NCI-H345 (cell line): Measurements from ENCODE around the gene WDHD1.
"Not testable (repeated sequence)": the region's sequence is repeated elsewhere in the genome, so short reads cannot be mapped to it uniquely, and the experiment has no call there.

ENCODE experiments used
- DNase-seq: peaks from one replicate; lab custom pipeline; 2025; lab: John Stamatoyannopoulos, UW

WDHD1 gene

GRCh38 chr14:54902521-54903420, 124.1 kb downstream of the WDHD1 start, which contains the start of gene GCH1:
GCH1 (minus strand) TSS chr14:54902826; CDS start chr14:54902663, 163 bp downstream.
- DNase-seq: peak; percentile 91

- DNase-seq: peak; percentile 71
Measured at GRCh38 chr14:54902143-54902520, 124.8 kb downstream of the WDHD1 start.

DNA sequence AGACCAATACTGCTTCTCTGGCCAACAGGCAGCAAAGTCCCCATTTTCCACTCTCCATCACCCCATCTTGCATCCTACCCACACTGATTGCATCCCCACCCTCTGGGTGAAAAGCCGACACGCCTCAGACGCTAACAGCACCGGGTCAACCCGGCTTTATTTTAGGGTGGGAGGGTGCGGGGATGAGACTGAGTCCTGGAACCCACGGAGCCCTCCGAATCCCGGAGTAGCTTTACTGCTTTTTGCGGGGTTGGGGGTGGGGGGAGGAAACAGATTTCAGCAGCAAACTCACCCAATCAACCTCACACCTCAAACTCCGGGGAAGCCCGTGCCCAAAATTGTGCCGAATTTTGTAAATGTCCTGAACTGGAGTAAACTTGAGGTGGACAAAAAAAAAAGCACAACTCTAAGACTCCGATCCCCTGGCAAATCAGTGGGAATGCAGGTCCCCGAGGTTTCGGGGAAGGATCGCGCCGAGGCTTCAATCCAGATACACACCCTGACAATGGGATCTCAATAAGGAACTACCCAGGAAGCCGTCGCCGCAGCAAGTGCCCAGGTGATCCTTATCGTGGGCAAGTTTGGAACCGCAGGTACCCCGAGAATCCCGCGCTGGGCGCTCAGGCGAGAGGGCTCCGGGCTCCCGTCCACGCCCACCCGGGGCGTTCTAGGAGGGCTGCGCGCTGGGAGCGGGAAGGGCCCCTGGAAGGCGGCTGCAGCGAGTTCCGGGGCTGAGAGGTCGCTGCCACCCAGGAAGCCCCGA, 125.3 kb downstream of the WDHD1 start:
- DNase-seq: no peak

DNA sequence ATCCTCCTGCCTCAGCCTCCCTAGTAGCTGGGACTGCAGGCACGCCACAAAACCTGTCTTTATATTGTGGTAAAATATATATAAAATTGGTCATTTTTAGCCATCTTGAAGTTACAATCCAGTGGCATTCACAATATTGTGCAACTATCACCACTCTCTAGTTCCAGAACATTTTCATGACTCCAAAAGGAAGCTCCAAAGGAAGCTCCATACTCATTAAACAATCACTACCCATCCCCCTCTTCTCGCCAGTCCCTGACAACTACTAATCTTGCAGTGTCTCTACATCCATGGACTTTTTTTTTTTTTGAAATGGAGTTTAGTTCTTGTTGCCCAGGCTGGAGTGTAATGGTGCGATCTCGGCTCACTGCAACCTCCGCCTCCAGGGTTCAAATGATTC, 127.3 kb downstream of the WDHD1 start:
- no peak for DNase-seq

DNA sequence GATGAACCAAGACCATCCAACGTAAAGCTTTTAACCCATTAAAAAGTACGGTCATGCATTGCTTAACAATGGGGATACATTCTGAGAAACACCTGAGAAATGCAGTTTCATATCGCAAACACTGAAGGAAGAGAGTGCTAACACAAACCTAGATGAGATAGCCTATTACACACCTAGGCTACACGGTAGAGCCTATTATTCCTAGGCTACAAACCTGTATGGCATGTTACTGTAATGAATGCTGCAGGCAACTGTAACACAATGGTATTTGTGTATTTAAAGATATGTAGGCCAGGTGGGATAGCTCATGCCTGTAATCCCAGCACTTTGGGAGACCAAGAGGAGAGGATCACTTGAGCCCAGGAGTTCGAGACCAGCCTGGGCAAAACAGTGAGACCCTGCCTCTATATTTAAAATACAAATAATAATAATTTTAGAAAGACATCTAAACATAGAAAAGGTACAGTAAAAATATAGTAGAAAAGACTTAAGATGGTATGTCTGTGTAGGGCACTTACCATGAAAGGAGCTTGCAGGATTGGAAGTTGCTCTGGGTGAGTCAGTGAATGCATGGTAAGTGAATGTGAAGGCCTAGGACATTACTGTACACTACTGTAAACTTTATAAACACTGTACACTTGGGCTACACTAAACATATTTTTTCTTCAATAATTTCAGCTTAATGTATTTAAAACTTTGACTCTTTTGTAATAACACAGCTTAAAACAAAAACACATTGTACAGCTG, 128.9 kb downstream of the WDHD1 start:
- not testable (repeated sequence) for DNase-seq

DNA sequence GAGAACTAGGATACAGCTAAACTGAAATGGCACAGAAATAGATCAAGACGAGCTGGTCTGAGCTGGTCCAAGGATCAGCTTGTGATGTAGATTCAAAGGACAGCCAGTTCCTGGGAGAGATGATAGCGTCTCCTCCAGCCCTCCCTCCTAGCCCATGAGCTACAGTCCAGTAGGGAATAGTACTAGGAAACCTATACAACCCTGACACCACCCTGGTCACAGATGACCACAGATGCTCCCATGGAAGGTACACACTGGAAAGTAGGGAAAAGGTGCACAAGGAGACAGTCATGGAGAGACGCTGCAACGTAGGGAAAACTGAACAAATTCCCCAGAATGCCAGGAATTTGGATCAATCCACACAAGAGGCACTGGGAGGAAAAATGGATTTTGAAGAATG, 131.2 kb downstream of the WDHD1 start:
- no peak for DNase-seq

DNA sequence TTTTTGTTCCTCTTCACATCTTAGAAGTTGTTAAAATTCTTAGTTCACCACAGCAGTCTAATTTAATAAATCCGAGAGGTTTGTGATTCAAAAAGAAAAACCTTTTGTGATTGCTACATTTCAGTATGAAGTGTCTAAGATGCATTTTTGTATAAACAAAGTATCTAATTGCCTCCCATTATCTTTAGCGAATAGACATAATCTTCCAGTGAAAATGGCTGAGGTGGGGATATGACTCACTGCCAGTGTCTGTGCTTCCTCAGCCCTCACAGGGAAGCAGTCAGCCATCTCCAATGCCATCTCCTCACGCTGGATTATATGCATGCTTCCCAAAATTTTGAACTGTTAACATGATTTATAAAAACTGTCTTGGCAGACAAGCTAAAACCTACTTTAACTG, 131.9 kb downstream of the WDHD1 start:
- DNase-seq: no peak

- DNase-seq: peak; percentile 35
Measured at GRCh38 chr14:54893151-54893760, 133.6 kb downstream of the WDHD1 start.

DNA sequence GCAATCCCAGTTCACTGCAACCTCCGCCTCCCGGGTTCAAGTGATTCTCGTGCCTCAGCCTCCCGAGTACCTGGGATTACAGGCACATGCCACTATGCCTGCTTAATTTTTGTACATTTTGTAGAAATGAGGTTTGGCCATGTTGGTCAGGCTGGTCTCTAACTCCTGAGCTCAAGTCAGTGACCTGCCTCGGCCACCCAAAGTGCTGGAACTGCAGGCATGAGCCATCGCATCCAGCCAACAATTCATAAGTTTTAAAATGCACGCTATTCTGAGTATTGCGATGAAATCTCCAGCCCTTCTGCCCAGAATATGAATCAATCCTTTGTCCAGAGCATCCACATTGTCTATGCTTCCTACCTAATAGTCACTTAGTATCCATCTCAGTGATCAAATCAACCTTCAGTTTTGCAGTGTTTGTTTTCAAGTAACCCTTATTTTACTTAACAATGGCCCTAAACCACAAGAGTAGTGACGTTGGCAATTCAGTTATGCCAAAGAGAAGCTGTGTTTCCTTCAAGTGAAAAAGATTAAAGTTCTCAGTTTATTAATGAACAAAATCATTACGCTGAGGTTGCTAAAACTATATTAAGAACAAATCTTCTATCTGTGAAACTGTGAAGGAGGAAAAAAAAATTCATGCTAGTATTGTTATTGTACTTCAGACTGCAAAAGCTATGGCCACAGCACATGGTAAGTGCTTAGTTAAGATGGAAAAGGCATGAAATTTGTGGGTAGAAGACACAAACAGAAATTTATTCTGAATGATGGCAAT, 135.2 kb downstream of the WDHD1 start:
- no peak for DNase-seq

- DNase-seq: no peak
Measured at GRCh38 chr14:54890788-54891187, 136.1 kb downstream of the WDHD1 start.

GRCh38 chr14:54889919-54890318, 137.0 kb downstream of the WDHD1 start:
- DNase-seq: no peak
